Aorta (tissue), 5 donors: ENCODE data around the gene TMEM132D. TPM values are rescaled to one million over a fixed set of nuclear protein-coding genes. Genes with fewer than 3 reads are reported as not detected.
"Not testable (repeated sequence)": the region's sequence is repeated elsewhere in the genome, so short reads cannot be mapped to it uniquely, and the experiment has no call there.

ENCODE experiments used
- ATAC-seq: fragments of 200-7000 bp; cut with Tn5 transposase; one replicate; pipeline ENCODE4 v1.9.1; 2022; ENCODE audit warnings: moderate library complexity; ENCODE audit not compliant: low FRiP score
- DNase-seq, 2 donors: peaks; one replicate each; pipeline ENCODE4 v3.0.0-alpha.2; 2020
- H3K27ac ChIP-seq, 2 donors: one replicate each; pipeline ENCODE4 v1.5.1; 2013; ENCODE audit warnings: low read length in 2 of 2, mild to moderate bottlenecking in 2 of 2, moderate library complexity in 2 of 2, control low read depth in 1 of 2, inconsistent platforms in 1 of 2, low read depth in 1 of 2
- H3K27me3 ChIP-seq, 2 donors: one replicate each; pipeline ENCODE4 v1.6.1; 2013; ENCODE audit warnings: control low read depth in 1 of 2, low read length in 1 of 2, mild to moderate bottlenecking in 1 of 2, moderate library complexity in 1 of 2; ENCODE audit not compliant: insufficient read depth in 2 of 2, control insufficient read depth in 1 of 2
- H3K36me3 ChIP-seq, 2 donors: one replicate each; pipeline ENCODE4 v1.6.1; 2013; ENCODE audit warnings: control low read depth in 1 of 2, low read length in 1 of 2, mild to moderate bottlenecking in 1 of 2; ENCODE audit not compliant: insufficient read depth in 2 of 2, control insufficient read depth in 1 of 2
- H3K4me1 ChIP-seq, 2 donors: one replicate each; pipeline ENCODE4 v1.6.1; 2013; ENCODE audit warnings: low read length in 2 of 2, control low read depth in 1 of 2, mild to moderate bottlenecking in 1 of 2, moderate library complexity in 1 of 2; ENCODE audit not compliant: insufficient read depth in 2 of 2, control insufficient read depth in 1 of 2
- H3K4me3 ChIP-seq, 2 donors: one replicate each; pipeline ENCODE4 v1.5.1; 2013; ENCODE audit warnings: low read length in 2 of 2, control low read depth in 1 of 2, mild to moderate bottlenecking in 1 of 2
- H3K9me3 ChIP-seq: one replicate; pipeline ENCODE4 v1.6.1; 2013; ENCODE audit warnings: mild to moderate bottlenecking, low read length; ENCODE audit not compliant: control insufficient read depth
- WGBS, 2 donors: extraction: QIAGEN DNeasy Blood & Tissue Kit; methylation state at CpG; one replicate each; pipeline ENCODE4 v1.1.7; 2013; 5-methylcytosine and 5-hydroxymethylcytosine counted together
- intact Hi-C, 2 donors: fragments of 100-400 bp; cut with DNase I; formaldehyde crosslinking; loops; one replicate each; pipeline versions ENCODE4 v1.14.2 to v1.15.0; 2022
- polyA plus RNA-seq, 2 donors: library from polyadenylated mRNA; stranded (reverse); fragments of 200-250 nt; gene quantifications; one replicate each; pipeline ENCODE4 v1.2.3, GENCODE V29; 2013
- total RNA-seq, 2 donors: library from RNA; stranded (reverse); fragmentation: NEBNext Ultra II Directional; extraction: Animal tissue kit (Norgen Biotek cat#: 25700); gene quantifications; one replicate each; pipeline ENCODE4 v1.2.1, GENCODE V29; 2021
- donor health status: healthy with polysubstance abuse.
- donor health status: Bipolar disorder and iron deficiency.
- donor health status: DM: no; HTN: no; CAD: no.
- donor health status: DM: no; HTN: no; CAD: no.
- donor health status: DM: yes; HTN: yes; CAD: no.

TMEM132D gene
- total and polyA plus RNA-seq, 4 donors, result not detected

DNA sequence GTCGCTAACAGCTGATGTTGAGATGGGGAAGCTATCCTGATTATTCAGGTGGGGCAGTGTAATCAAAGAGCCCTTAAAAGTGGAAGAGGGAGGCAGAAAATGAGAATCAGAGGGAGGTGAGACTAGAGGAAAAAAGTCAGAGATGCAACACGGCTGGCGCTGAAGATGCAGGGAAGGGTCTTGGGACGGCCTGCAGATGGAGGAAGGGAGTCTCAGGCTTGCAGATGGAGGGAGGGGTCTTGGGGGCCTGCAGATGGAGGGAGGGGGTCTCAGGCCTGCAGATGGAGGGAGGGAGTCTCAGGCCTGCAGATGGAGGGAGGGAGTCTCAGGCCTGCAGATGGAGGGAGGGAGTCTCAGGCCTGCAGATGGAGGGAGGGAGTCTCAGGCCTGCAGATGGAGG, 713.9 kb downstream of the TMEM132D start:
- H3K9me3 ChIP-seq, ATAC-seq, DNase-seq, intact Hi-C loops, H3K27ac ChIP-seq, H3K27me3 ChIP-seq, H3K36me3 ChIP-seq, H3K4me1 ChIP-seq, H3K4me3 ChIP-seq: not testable (repeated sequence)
- 56 to 65% methylated on average over 4 of the region's 4 CpGs for WGBS, 2 donors

DNA sequence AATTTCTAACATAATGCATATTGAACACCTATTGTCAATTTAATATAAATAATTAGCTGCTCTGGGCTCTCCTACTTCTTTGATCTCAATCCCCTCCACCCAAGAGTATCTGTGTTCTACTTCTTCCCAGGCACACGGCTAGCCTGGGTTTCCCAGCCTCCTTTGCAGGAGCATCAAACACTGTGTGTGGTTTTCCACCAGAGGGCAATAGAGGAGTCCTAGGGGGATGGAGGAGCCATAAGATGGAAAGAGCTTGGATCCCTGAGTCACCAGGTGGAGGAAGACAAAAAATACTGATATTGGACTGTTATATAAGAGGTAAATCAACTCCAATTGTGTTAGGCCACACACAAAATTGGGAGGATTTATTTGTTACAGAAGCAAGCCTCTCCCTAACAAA, 716.9 kb downstream of the TMEM132D start:
- H3K27me3 ChIP-seq, result peaks cover 0 to 2% of the 10 kb centered on the region in 2 donors
- H3K9me3 ChIP-seq, result peaks cover 2% of the 10 kb centered on the region
- DNase-seq, result no peak
- no peak for ATAC-seq
- no peak overlapping the region for H3K27ac ChIP-seq
- WGBS, 2 donors, result 81 to 83% methylated on average over 1 of the region's 1 CpG
- intact Hi-C loops, result no loop called here
- H3K4me1 ChIP-seq, result no peaks in the 10 kb centered on the region
- no peaks in the 10 kb centered on the region for H3K36me3 ChIP-seq
- H3K4me3 ChIP-seq, result no peak overlapping the region

DNA sequence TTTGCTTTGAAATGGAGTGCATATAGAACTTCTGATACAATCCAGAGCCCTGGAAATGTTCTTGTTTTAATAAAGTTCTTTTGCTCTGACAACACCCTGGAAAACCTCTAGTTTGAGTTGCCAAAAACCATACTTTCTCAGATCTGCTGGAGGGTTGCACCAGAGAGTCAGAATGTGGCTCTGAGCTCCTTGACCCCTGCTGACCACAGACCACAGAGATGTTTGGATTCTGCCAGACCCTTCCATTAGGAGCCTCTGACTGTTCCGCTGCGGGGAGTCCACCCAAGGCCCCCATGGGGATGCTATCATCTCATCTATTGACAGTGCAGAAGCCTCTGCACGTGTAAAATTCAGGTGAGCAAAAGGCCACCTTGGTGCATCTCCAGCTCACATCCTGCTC, 718.0 kb downstream of the TMEM132D start:
- 29 to 39% methylated on average over 3 of the region's 3 CpGs for WGBS, 2 donors
- Histone ChIP-seq H3K27ac (no peak overlapping the region), H3K4me1 (no peaks in the 10 kb centered on the region), H3K9me3 (peaks cover 2% of the 10 kb centered on the region), H3K27me3 (peaks cover 0 to 2% of the 10 kb centered on the region in 2 donors), H3K36me3 (no peaks in the 10 kb centered on the region), H3K4me3 (no peak overlapping the region)
- DNase-seq (no peak), ATAC-seq (no peak)
- intact Hi-C loops, result no loop called here

DNA sequence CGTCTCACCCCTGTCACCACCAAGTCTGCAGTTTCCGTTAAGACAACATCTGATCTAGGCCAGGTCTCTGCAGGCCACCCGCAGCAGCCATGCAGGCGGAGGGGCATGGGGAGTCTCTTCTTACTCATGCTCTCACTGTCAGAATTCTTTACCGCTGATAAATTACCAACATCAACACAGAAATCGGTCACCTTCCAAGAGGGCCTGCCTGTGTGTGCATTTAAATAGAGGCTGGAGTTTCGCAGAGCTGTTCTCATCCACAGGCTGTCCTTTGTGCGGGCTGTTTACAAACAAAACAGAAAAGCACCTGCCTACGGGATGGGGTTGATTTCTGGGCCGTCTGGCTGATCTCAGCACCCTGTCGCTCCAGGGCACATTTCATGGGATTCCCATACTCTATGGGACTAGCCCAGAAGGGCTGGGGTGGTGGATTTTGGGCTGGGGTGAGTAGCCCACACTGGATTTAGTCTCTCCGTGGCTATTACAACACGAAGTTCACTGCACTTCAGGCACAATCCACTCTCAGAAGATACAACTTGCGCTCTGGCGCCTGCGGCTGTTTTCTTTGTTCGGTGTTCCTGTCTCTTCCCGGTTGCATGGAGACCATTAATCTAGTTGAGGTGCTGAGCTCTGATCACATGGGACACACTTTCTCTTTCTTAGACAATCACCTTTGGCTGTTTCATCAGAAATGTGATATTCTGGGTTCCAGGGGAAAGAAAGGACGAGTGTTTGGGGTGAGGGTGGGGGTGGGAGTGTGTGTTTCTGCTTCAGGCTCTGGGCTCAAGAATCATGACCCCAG, 719.5 kb downstream of the TMEM132D start:
- intact Hi-C loops, result no loop called here
- ATAC-seq (no peak), DNase-seq (no peak)
- peaks cover 0 to 2% of the 10 kb centered on the region in 2 donors for H3K27me3 ChIP-seq
- H3K27ac ChIP-seq, result no peak overlapping the region
- no peaks in the 10 kb centered on the region for H3K36me3 ChIP-seq
- H3K4me3 ChIP-seq, result no peak overlapping the region
- H3K9me3 ChIP-seq, result peaks cover 2% of the 10 kb centered on the region
- H3K4me1 ChIP-seq, result no peaks in the 10 kb centered on the region
- WGBS, 2 donors, result 12 to 14% methylated on average over 19 of the region's 19 CpGs

DNA sequence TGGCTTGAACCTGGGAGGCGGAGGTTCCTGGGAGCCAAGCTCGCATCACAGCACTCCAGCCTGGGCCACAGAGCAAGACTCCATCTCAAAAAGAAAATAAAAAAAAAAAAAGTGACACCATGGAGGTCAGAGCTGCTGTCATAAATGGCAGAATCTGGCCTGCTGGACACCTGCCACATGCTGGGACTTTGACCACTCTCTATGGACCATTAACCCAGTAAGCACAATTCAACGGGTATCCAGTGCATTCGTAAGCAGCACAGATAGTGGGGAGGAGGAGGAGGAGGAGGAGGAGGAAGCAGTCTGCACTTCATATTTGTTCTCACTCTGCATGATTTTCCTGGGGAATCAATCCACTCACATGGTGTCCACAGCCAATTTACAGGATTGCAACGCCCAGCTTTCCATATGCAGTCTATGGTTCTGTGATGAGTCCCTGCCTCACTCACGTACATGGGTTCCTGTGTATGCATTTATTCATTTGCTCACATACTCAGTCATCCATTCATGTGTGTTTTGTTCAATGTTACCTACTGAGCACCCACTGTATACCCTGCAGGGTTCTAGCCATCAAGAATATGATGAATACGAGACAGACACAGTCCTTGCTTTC, 723.8 kb downstream of the TMEM132D start:
- ATAC-seq (no peak), DNase-seq (no peak)
- Histone ChIP-seq H3K9me3 (peaks cover 1% of the 10 kb centered on the region), H3K4me1 (no peaks in the 10 kb centered on the region), H3K36me3 (no peaks in the 10 kb centered on the region), H3K4me3 (no peak overlapping the region), H3K27ac (no peak overlapping the region), H3K27me3 (peaks cover 0 to 1% of the 10 kb centered on the region in 2 donors)
- intact Hi-C loops, result no loop called here
- 78 to 80% methylated on average over 7 of the region's 7 CpGs for WGBS, 2 donors

DNA sequence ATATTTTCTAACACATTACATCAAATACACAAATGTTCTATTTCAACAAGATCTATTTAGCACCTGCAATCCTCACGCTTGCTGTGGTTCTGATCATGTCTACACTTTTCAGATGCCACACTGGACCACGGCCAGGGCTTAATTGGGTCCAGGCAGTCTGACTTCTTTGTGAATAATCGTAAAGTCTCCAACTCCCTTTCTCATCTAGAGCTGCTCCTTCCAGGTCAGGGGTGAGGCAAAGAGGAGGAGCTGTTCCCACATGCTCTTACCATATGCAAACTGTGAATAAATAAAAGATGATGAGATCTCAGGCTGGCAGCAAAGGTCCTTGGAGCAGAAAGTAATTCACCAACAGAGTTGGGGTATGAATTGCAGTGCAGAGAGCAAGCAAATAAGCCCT, 733.9 kb downstream of the TMEM132D start:
- no peak overlapping the region for H3K4me3 ChIP-seq
- 55 to 59% methylated on average over 3 of the region's 3 CpGs for WGBS, 2 donors
- ATAC-seq, result no peak

DNA sequence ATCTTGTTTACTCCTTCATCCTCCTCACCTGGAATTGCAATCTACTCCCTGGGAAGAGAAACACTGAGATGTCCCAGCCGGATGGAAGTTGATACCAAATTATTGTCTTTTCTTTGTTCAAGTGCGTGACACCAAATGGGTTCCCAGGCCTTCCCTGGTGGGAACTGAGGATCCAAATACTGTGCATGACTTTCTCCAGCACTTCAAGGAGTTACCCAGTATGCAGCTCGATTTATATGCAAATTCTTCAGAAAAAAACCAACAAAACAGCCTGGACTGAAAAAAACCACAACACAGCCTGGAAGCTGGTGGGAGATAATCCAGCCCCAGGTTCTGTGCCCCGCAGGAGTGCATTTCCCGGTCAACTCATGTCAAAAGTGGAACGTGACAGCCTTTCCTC, 740.0 kb downstream of the TMEM132D start:
- 52 to 54% methylated on average over 6 of the region's 6 CpGs for WGBS, 2 donors
- Histone ChIP-seq H3K9me3 (no peaks in the 10 kb centered on the region), H3K27ac (no peak overlapping the region), H3K36me3 (no peaks in the 10 kb centered on the region), H3K4me3 (no peak overlapping the region), H3K27me3 (no peaks in the 10 kb centered on the region), H3K4me1 (no peaks in the 10 kb centered on the region)
- DNase-seq, result no peak
- no peak for ATAC-seq
- intact Hi-C loops, result no loop called here

More for the DNA sequence above, 733.9 kb downstream of the TMEM132D start:
- H3K27me3 ChIP-seq, result no peaks in the 10 kb centered on the region
- no peaks in the 10 kb centered on the region for H3K4me1 ChIP-seq
- no peak for DNase-seq
- intact Hi-C loops, result no loop called here
- H3K27ac ChIP-seq, result no peak overlapping the region
- H3K9me3 ChIP-seq, result peaks cover 2% of the 10 kb centered on the region
- H3K36me3 ChIP-seq, result no peaks in the 10 kb centered on the region

DNA sequence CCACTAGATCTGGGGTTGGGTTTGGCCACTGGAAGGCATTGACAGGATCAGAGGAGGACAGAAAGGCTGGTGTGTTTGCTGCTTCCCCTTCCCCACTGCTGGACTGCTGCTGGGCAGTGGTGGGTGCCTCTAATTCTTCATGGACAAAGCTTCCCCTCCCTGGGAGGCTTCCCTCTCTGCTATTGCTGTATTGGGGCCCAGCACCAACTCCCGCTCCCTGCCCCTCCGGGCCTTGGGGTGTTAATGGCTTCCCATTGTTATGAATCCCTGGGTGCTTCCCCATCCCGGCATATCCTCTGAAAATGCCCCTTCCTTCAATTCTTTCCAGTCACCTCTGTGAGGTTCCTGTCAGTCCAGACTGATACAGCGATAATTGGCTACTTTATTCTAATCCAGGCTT, 740.4 kb downstream of the TMEM132D start:
- Histone ChIP-seq H3K4me3 (no peak overlapping the region), H3K36me3 (no peaks in the 10 kb centered on the region), H3K9me3 (no peaks in the 10 kb centered on the region), H3K4me1 (no peaks in the 10 kb centered on the region), H3K27ac (no peak overlapping the region), H3K27me3 (no peaks in the 10 kb centered on the region)
- intact Hi-C loops, result no loop called here
- DNase-seq (no peak), ATAC-seq (no peak)
- 62 to 63% methylated on average over 4 of the region's 4 CpGs for WGBS, 2 donors

DNA sequence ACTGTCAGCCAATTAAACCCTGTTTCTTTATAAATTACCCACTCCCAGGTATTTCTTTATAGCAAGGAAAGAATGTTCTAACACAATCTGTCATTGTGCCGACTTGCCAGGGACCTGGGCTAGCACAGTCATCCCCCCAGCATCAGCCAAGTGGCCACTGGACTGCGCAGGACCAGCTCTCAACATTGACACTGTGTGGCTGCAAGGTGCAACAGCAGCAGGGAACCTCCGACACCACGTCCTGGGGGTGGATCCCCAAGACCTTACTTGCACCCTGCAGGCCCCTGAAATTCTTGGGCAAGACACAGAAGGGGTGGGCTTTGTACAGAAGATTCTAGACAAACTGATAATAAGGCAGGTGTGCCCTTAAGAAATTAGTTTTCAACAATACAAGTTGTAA, 741.0 kb downstream of the TMEM132D start:
- H3K4me3 ChIP-seq, result no peak overlapping the region
- intact Hi-C loops, result no loop called here
- no peak for ATAC-seq
- H3K9me3 ChIP-seq, result no peaks in the 10 kb centered on the region
- H3K4me1 ChIP-seq, result no peaks in the 10 kb centered on the region
- H3K36me3 ChIP-seq, result no peaks in the 10 kb centered on the region
- no peak for DNase-seq
- WGBS, 2 donors, result 78 to 82% methylated on average over 4 of the region's 4 CpGs
- no peaks in the 10 kb centered on the region for H3K27me3 ChIP-seq
- H3K27ac ChIP-seq, result no peak overlapping the region
